Heart left ventricle (tissue), 13 donors: ENCODE data around the gene AFF1.

ENCODE experiments used
- CTCF ChIP-seq, 12 donors: fragments of 200-600 bp; sonication (generic) in 4 of 12; IDR thresholded peaks; one replicate each; pipeline versions ENCODE4 v1.5.0 to v1.8.0; 2018 to 2022; ENCODE audit warnings: antibody characterized with exemption in 12 of 12, mild to moderate bottlenecking in 5 of 12
- POLR2A ChIP-seq, 2 donors: fragments of 450-650 bp; IDR thresholded peaks; one replicate each; pipeline ENCODE4 v1.6.1; 2017; ENCODE audit warnings: antibody characterized with exemption in 2 of 2, mild to moderate bottlenecking in 2 of 2, moderate library complexity in 2 of 2
- donor health status: ischemic (EF 13 %, LVEDD 7.1; RV severe dilation, severe dysfunction).
- donor health status: DM: no; HTN: yes; CAD: no.
- donor health status: DM: no; HTN: no; CAD: no.
- donor health status: ischemic (EF 25% LVEDD 6.9; RV normal size, moderate dysfunction).
- donor health status: ischemic (EF 25% LVEDD 5.7; RV mildly dilated, moderate dysfunction).
- donor health status: ischemic (EF 35%, LVEDD 5.7; RV mildly dilated, moderate dysfunction).
- donor health status: nonischemic (EF 11% LVEDD 7.7; RV severe dilation, severe dysfunction).
- donor health status: DM: yes; HTN: yes; CAD: no.
- donor health status: PGD.
- donor health status: ischemic (EF 29% LVEDD 5.4; RV normal size, mild dysfunction).
- donor health status: nonischemic (EF 23%, LVEDD 6.1; RV moderate dilation, normal function).

GRCh38 chr4:87086143-87086805, 151.5 kb downstream of the AFF1 start:
- TF ChIP-seq POLR2A (IDR thresholded peaks at IDR 0.05), result no peak
- no peak for TF ChIP-seq CTCF (IDR thresholded peaks at IDR 0.05)
